SU-DHL-6 (cell line): ENCODE data around the gene COX6B2.
"Not testable (repeated sequence)": the region's sequence is repeated elsewhere in the genome, so short reads cannot be mapped to it uniquely, and the experiment has no call there.

Experiments used
- H2AFZ ChIP-seq: fragments of 200-600 bp; sonication (generic); 2 replicates; pipeline ENCODE4 v1.6.1; 2014; ENCODE audit warnings: low read depth, mild to moderate bottlenecking, moderate library complexity, mixed read lengths, antibody characterized with exemption, low read length; ENCODE audit not compliant: severe bottlenecking
- H3F3A ChIP-seq: fragments of 200-600 bp; shearing (Covaris generic); 2 replicates; pipeline ENCODE4 v1.6.0; 2016; ENCODE audit warnings: antibody characterized with exemption, mild to moderate bottlenecking; ENCODE audit not compliant: insufficient read depth
- H3K27ac ChIP-seq: fragments of 200-600 bp; sonication (generic); 2 replicates; pipeline ENCODE4 v1.5.1; 2016; ENCODE audit warnings: low read depth, mild to moderate bottlenecking, low read length, moderate library complexity, mixed read lengths
- H3K27me3 ChIP-seq: fragments of 200-600 bp; sonication (generic), shearing (Covaris generic); 2 replicates; pipeline ENCODE4 v1.6.0; 2014; ENCODE audit warnings: mild to moderate bottlenecking, low read length
- H3K36me3 ChIP-seq: fragments of 200-600 bp; sonication (generic); 2 replicates; pipeline ENCODE4 v1.6.1; 2014; ENCODE audit warnings: mild to moderate bottlenecking, low read length, mixed read lengths
- H3K4me2 ChIP-seq: fragments of 300-600, 200-600 bp; shearing (Covaris generic), sonication (generic); 2 replicates; pipeline ENCODE4 v1.6.0; 2014; ENCODE audit warnings: low read length, low read depth, mild to moderate bottlenecking; ENCODE audit not compliant: poor library complexity, severe bottlenecking
- H3K4me3 ChIP-seq: fragments of 200-600 bp; sonication (generic); 2 replicates; pipeline ENCODE4 v1.5.1; 2014; ENCODE audit warnings: antibody characterized with exemption, low read length, mild to moderate bottlenecking, mixed read lengths; ENCODE audit not compliant: insufficient read depth, poor library complexity, severe bottlenecking
- H3K79me2 ChIP-seq: fragments of 200-600 bp; sonication (generic); 2 replicates; pipeline ENCODE4 v1.6.1; 2014; ENCODE audit warnings: mild to moderate bottlenecking, low read length, moderate library complexity; ENCODE audit not compliant: insufficient read depth
- H3K9ac ChIP-seq: fragments of 200-600 bp; sonication (generic); 2 replicates; pipeline ENCODE4 v1.7.0; 2014; ENCODE audit warnings: mild to moderate bottlenecking, low read length
- H3K9me2 ChIP-seq: fragments of 200-600 bp; sonication (generic); replicated peaks from 2 replicates; pipeline ENCODE4 v1.6.1; 2014; ENCODE audit warnings: low read length; ENCODE audit not compliant: insufficient read depth
- H3K9me3 ChIP-seq: fragments of 200-600 bp; sonication (generic); 2 replicates; pipeline ENCODE4 v1.6.1; 2014; ENCODE audit warnings: low read length, mixed read lengths; ENCODE audit not compliant: insufficient read depth
- H4K20me1 ChIP-seq: fragments of 200-600 bp; sonication (generic); 2 replicates; pipeline ENCODE4 v1.6.1; 2014; ENCODE audit warnings: low read depth, mild to moderate bottlenecking, antibody characterized with exemption, low read length, moderate library complexity, mixed read lengths
- CTCF ChIP-seq: fragments of 200-600 bp; sonication (generic); IDR thresholded peaks from one replicate; pipeline ENCODE4 v1.5.1; 2017; ENCODE audit warnings: antibody characterized with exemption, mild to moderate bottlenecking, low read length, moderate library complexity; ENCODE audit not compliant: insufficient read depth, poor library complexity, severe bottlenecking
- EZH2phosphoT487 ChIP-seq: fragments of 200-600 bp; sonication (generic), shearing (Covaris generic); conservative IDR thresholded peaks from 2 replicates; pipeline ENCODE4 v1.6.1; 2018; ENCODE audit warnings: mild to moderate bottlenecking, antibody characterized with exemption, low read length, moderate library complexity, mixed read lengths

The COX6B2 gene

GRCh38 chr19:55336101-55336500 lies 18.4 kb downstream of the COX6B2 start:
- H3K4me2 ChIP-seq, result no peak overlapping the region
- H2AFZ ChIP-seq, result no peak overlapping the region
- H3K36me3 ChIP-seq, result no peaks in the 10 kb centered on the region
- H3K27me3 ChIP-seq, result no peaks in the 10 kb centered on the region
- no peaks in the 10 kb centered on the region for H4K20me1 ChIP-seq
- 0 out of 2 replicates have a peak, but pooled peaks cover 8% of the 10 kb centered on the region for H3K79me2 ChIP-seq
- TF ChIP-seq EZH2phosphoT487 (no peak), CTCF (no peak)
- no peaks in the 10 kb centered on the region for H3K9me3 ChIP-seq
- no peaks in the 10 kb centered on the region for H3K9me2 ChIP-seq
- no peaks in the 10 kb centered on the region for H3F3A ChIP-seq
- no peak overlapping the region for H3K9ac ChIP-seq
- H3K27ac ChIP-seq, result no peak overlapping the region
- no peak overlapping the region for H3K4me3 ChIP-seq

- no peaks in the 10 kb centered on the region for H3K9me2 ChIP-seq
- H2AFZ ChIP-seq, result no peak overlapping the region
- H4K20me1 ChIP-seq, result no peaks in the 10 kb centered on the region
- no peak overlapping the region for H3K9ac ChIP-seq
- no peaks in the 10 kb centered on the region for H3F3A ChIP-seq
- H3K4me3 ChIP-seq, result no peak overlapping the region
- H3K4me2 ChIP-seq, result no peak overlapping the region
- no peaks in the 10 kb centered on the region for H3K27me3 ChIP-seq
- no peak overlapping the region for H3K27ac ChIP-seq
- H3K9me3 ChIP-seq, result no peaks in the 10 kb centered on the region
- TF ChIP-seq CTCF (no peak), EZH2phosphoT487 (no peak)
- no peaks in the 10 kb centered on the region for H3K79me2 ChIP-seq
- no peaks in the 10 kb centered on the region for H3K36me3 ChIP-seq
These were observed 20.6 kb downstream of the COX6B2 start for GRCh38 chr19:55333870-55334269.

GRCh38 chr19:55329791-55330190 lies 24.7 kb downstream of the COX6B2 start:
- H3K36me3 ChIP-seq, H3K9ac ChIP-seq, H3K9me3 ChIP-seq, H4K20me1 ChIP-seq, H3K4me2 ChIP-seq, H3K79me2 ChIP-seq, H2AFZ ChIP-seq, H3K27ac ChIP-seq, H3K4me3 ChIP-seq, H3K27me3 ChIP-seq, H3F3A ChIP-seq, H3K9me2 ChIP-seq: not testable (repeated sequence)

GRCh38 chr19:55328774-55329318 lies 25.7 kb downstream of the COX6B2 start:
- not testable (repeated sequence) for H3K79me2 ChIP-seq

More at GRCh38 chr19:55328774-55329318, 25.7 kb downstream of the COX6B2 start:
- not testable (repeated sequence) for H3K4me2 ChIP-seq, H3F3A ChIP-seq, H3K27me3 ChIP-seq, H2AFZ ChIP-seq, H3K9ac ChIP-seq, H3K27ac ChIP-seq, H4K20me1 ChIP-seq, H3K9me2 ChIP-seq, H3K4me3 ChIP-seq, H3K36me3 ChIP-seq, H3K9me3 ChIP-seq
